ENCODE data around the gene DGAT2. TPM values are rescaled to one million over a fixed set of nuclear protein-coding genes. Genes with fewer than 3 reads are reported as not detected.

DGAT2 gene
- total RNA-seq, 1 experiment from 2014 or later = 75.8 TPM

- H3K27me3 Mint-ChIP-seq (ENCODE audit: insufficient read depth, unreplicated experiment) = no peaks in the 10 kb centered on the region
- no peak overlapping the region for H3K4me3 Mint-ChIP-seq (ENCODE audit: unreplicated experiment)
- peaks cover 21% of the 10 kb centered on the region for H3K4me1 Mint-ChIP-seq (ENCODE audit: low read depth, unreplicated experiment)
- Histone ChIP-seq H3K4me1 (peaks cover 8% of the 10 kb centered on the region; the same call in 1 of the 2 replicates), H3K9me3 (no peaks in the 10 kb centered on the region), H3K27me3 (replicated peaks; ENCODE audit: control insufficient read depth, insufficient read depth, low read length) (no peaks in the 10 kb centered on the region), H3K4me3 (ENCODE audit: low read depth, low read length) (no peak overlapping the region), H3K36me3 (ENCODE audit: control insufficient read depth, insufficient read depth, low read length) (peaks cover 2% of the 10 kb centered on the region; the same call in 1 of the 2 replicates)
- CTCF ChIA-PET = no interaction called here
- BruUV-seq (replicated peaks) = no TSS peak
- POLR2A ChIA-PET = no interaction called here
- no peaks in the 10 kb centered on the region for H3K9me3 Mint-ChIP-seq (ENCODE audit: unreplicated experiment)
- intact Hi-C loops (cut with micrococcal nuclease; ENCODE audit: unreplicated experiment) = no loop called here
- peaks cover 29% of the 10 kb centered on the region for H3K36me3 Mint-ChIP-seq (ENCODE audit: insufficient read depth, unreplicated experiment)
- no peak overlapping the region for H3K27ac Mint-ChIP-seq (ENCODE audit: unreplicated experiment)
- DNase-seq = no peak
- TF ChIP-seq CTCF (IDR thresholded peaks at IDR 0.05; ENCODE audit: insufficient read depth in 1 of 2, low read depth in 1 of 2, low read length in 1 of 2, severe bottlenecking in 1 of 2, unreplicated experiment in 1 of 2) = no peak
Measured at GRCh38 chr11:75822541-75822940, 54.0 kb downstream of the DGAT2 start.

- peaks cover 29% of the 10 kb centered on the region for H3K36me3 Mint-ChIP-seq (ENCODE audit: insufficient read depth, unreplicated experiment)
- H3K9me3 ChIP-seq = no peaks in the 10 kb centered on the region
- peaks cover 8% of the 10 kb centered on the region; the same call in 1 of the 2 replicates for H3K4me1 ChIP-seq
- no peak for TF ChIP-seq CTCF (IDR thresholded peaks at IDR 0.05; ENCODE audit: insufficient read depth in 1 of 2, low read depth in 1 of 2, low read length in 1 of 2, severe bottlenecking in 1 of 2, unreplicated experiment in 1 of 2)
- ChIA-PET POLR2A (no interaction called here), CTCF (no interaction called here)
- no peak overlapping the region for H3K4me3 ChIP-seq (ENCODE audit: low read depth, low read length)
- H3K36me3 ChIP-seq (ENCODE audit: control insufficient read depth, insufficient read depth, low read length) = peaks cover 2% of the 10 kb centered on the region; the same call in 1 of the 2 replicates
- H3K9me3 Mint-ChIP-seq (ENCODE audit: unreplicated experiment) = no peaks in the 10 kb centered on the region
- H3K4me3 Mint-ChIP-seq (ENCODE audit: unreplicated experiment) = no peak overlapping the region
- H3K4me1 Mint-ChIP-seq (ENCODE audit: low read depth, unreplicated experiment) = peaks cover 21% of the 10 kb centered on the region
- H3K27me3 Mint-ChIP-seq (ENCODE audit: insufficient read depth, unreplicated experiment) = no peaks in the 10 kb centered on the region
- H3K27me3 ChIP-seq (replicated peaks; ENCODE audit: control insufficient read depth, insufficient read depth, low read length) = no peaks in the 10 kb centered on the region
- DNase-seq = no peak
- no peak overlapping the region for H3K27ac Mint-ChIP-seq (ENCODE audit: unreplicated experiment)
- intact Hi-C loops (cut with micrococcal nuclease; ENCODE audit: unreplicated experiment) = no loop called here
- no TSS peak for BruUV-seq (replicated peaks)
Measured at GRCh38 chr11:75823415-75823814, 54.8 kb downstream of the DGAT2 start.

GRCh38 chr11:75823946-75824345 is 55.4 kb downstream of the DGAT2 start:
- Histone ChIP-seq H3K9me3 (no peaks in the 10 kb centered on the region), H3K27me3 (replicated peaks; ENCODE audit: control insufficient read depth, insufficient read depth, low read length) (no peaks in the 10 kb centered on the region), H3K4me1 (peaks cover 8% of the 10 kb centered on the region; the same call in 1 of the 2 replicates), H3K4me3 (ENCODE audit: low read depth, low read length) (no peak overlapping the region), H3K36me3 (ENCODE audit: control insufficient read depth, insufficient read depth, low read length) (peaks cover 2% of the 10 kb centered on the region; the same call in 1 of the 2 replicates)
- Mint-ChIP-seq H3K36me3 (ENCODE audit: insufficient read depth, unreplicated experiment) (peaks cover 29% of the 10 kb centered on the region), H3K27me3 (ENCODE audit: insufficient read depth, unreplicated experiment) (no peaks in the 10 kb centered on the region), H3K9me3 (ENCODE audit: unreplicated experiment) (no peaks in the 10 kb centered on the region), H3K4me1 (ENCODE audit: low read depth, unreplicated experiment) (peaks cover 21% of the 10 kb centered on the region), H3K27ac (ENCODE audit: unreplicated experiment) (no peak overlapping the region), H3K4me3 (ENCODE audit: unreplicated experiment) (no peak overlapping the region)
- no peak for DNase-seq
- ChIA-PET CTCF (interaction anchor here (0.8 kb wide), 1 partner anchor 392 kb away, joined by 4 read pairs; no protein-coding TSS in a partner anchor), POLR2A (no interaction called here)
- BruUV-seq (replicated peaks) = no TSS peak
- TF ChIP-seq CTCF (IDR thresholded peaks at IDR 0.05; ENCODE audit: insufficient read depth in 1 of 2, low read depth in 1 of 2, low read length in 1 of 2, severe bottlenecking in 1 of 2, unreplicated experiment in 1 of 2) = no peak
- intact Hi-C loops (cut with micrococcal nuclease; ENCODE audit: unreplicated experiment) = no loop called here

Data from Caco-2 (cell line).